Natural killer cell (primary cell): ENCODE data around the gene WDR3. TPM values are rescaled to one million over a fixed set of nuclear protein-coding genes. Genes with fewer than 3 reads are reported as not detected.

Source experiments
- ATAC-seq, 3 donors: fragments of 150-1000 bp in 2 of 3; fragments of 200-7000 bp in 1 of 3; cut with Tn5 transposase; 1 replicate in 1 of 3; 2 replicates in 2 of 3; pipeline ENCODE4 v1.10.0; 2021; ENCODE audit warnings: mild to moderate bottlenecking in 2 of 3, moderate library complexity in 2 of 3
- DNase-seq, 2 donors: peaks; one replicate each; pipeline versions ENCODE4 v3.0.0 to v3.0.0-alpha.2; 2013 to 2021; ENCODE audit warnings: mixed read lengths in 1 of 2
- H3K27ac ChIP-seq: one replicate; pipeline ENCODE4 v1.5.1; 2013; ENCODE audit warnings: mild to moderate bottlenecking, low read length
- H3K27me3 ChIP-seq: one replicate; pipeline ENCODE4 v1.6.1; 2013; ENCODE audit warnings: low read length; ENCODE audit not compliant: control insufficient read depth, insufficient read depth
- H3K36me3 ChIP-seq: one replicate; pipeline ENCODE4 v1.6.1; 2013; ENCODE audit warnings: low read length; ENCODE audit not compliant: control insufficient read depth, insufficient read depth
- H3K4me1 ChIP-seq: one replicate; pipeline ENCODE4 v1.6.1; 2013; ENCODE audit warnings: low read length; ENCODE audit not compliant: control insufficient read depth, insufficient read depth
- H3K4me3 ChIP-seq: one replicate; pipeline ENCODE4 v1.5.1; 2013; ENCODE audit warnings: low read length
- H3K9me3 ChIP-seq: one replicate; pipeline ENCODE4 v1.6.1; 2013; ENCODE audit warnings: low read length; ENCODE audit not compliant: control insufficient read depth, insufficient read depth
- H3K27ac Mint-ChIP-seq, 2 donors: one replicate each; pipeline ENCODE4 v1.8.0; 2022; ENCODE audit warnings: mild to moderate bottlenecking in 2 of 2, mixed read lengths in 2 of 2, moderate library complexity in 1 of 2
- H3K27me3 Mint-ChIP-seq, 2 donors: one replicate each; pipeline ENCODE4 v1.8.0; 2022; ENCODE audit warnings: low read depth in 2 of 2, mixed read lengths in 2 of 2
- H3K36me3 Mint-ChIP-seq: one replicate; pipeline ENCODE4 v1.8.0; 2022; ENCODE audit warnings: mixed read lengths
- H3K4me1 Mint-ChIP-seq, 2 donors: one replicate each; pipeline ENCODE4 v1.8.0; 2022; ENCODE audit warnings: mixed read lengths in 2 of 2
- H3K4me3 Mint-ChIP-seq: one replicate; pipeline ENCODE4 v1.8.0; 2022; ENCODE audit warnings: mild to moderate bottlenecking, moderate library complexity, mixed read lengths
- H3K9me3 Mint-ChIP-seq, 2 donors: one replicate each; pipeline ENCODE4 v1.8.0; 2022; ENCODE audit warnings: mixed read lengths in 2 of 2
- WGBS: methylation state at CpG from one replicate; pipeline ENCODE4 v1.1.7; 2013; ENCODE audit warnings: missing lambda C conversion rate; ENCODE audit not compliant: insufficient coverage; 5-methylcytosine and 5-hydroxymethylcytosine counted together
- intact Hi-C: fragments of 100-400 bp; cut with micrococcal nuclease; formaldehyde crosslinking; loops from one replicate; pipeline ENCODE4 v1.14.2; 2022
- total RNA-seq, 4 donors: library from RNA; stranded (reverse); fragments of 120-200 nt in 1 of 4; gene quantifications; one replicate each; pipeline versions ENCODE4 v1.2.3 to v1.2.4, GENCODE V29; 2013 to 2022
- TF ChIP-seq, protein P1 (sequence below): fragments of 200-600 bp; IDR thresholded peaks from one replicate; pipeline ENCODE4 v1.8.0; 2022; ENCODE audit warnings: antibody characterized with exemption

Gene WDR3
- total RNA-seq, 3 donors from 2014 or later (not counting 1 experiment from before 2014, with no cell fraction given): 7.2 to 13.0 (median 8.3) TPM

DNA sequence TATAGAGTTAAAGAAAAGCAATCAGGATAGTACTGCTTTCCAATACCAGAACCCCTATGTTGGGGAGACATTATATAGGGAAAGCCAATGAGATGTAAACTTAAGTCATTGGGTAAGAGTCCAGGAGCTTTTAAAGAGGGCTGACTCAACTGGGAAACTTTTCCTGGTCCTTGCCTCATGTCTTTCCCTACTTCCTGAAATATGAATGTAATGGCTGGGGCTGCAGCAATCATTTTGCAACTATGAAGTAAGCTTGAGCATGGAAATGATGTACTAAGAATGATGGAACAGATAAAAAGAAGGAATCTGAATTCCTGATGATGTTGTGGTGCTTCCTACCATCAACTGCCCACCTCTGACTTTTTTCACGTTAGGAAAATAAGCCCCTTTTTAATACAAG is 55.7 kb downstream of the WDR3 start:
- no peak overlapping the region for H3K4me3 ChIP-seq
- no peak for DNase-seq
- Mint-ChIP-seq H3K27ac (no peak overlapping the region), H3K4me1 (no peaks in the 10 kb centered on the region), H3K9me3 (peaks cover 0 to 2% of the 10 kb centered on the region in 2 donors), H3K4me3 (no peak overlapping the region), H3K36me3 (no peaks in the 10 kb centered on the region), H3K27me3 (peaks cover 8 to 24% of the 10 kb centered on the region in 2 donors)
- TF ChIP-seq, protein P1, sequence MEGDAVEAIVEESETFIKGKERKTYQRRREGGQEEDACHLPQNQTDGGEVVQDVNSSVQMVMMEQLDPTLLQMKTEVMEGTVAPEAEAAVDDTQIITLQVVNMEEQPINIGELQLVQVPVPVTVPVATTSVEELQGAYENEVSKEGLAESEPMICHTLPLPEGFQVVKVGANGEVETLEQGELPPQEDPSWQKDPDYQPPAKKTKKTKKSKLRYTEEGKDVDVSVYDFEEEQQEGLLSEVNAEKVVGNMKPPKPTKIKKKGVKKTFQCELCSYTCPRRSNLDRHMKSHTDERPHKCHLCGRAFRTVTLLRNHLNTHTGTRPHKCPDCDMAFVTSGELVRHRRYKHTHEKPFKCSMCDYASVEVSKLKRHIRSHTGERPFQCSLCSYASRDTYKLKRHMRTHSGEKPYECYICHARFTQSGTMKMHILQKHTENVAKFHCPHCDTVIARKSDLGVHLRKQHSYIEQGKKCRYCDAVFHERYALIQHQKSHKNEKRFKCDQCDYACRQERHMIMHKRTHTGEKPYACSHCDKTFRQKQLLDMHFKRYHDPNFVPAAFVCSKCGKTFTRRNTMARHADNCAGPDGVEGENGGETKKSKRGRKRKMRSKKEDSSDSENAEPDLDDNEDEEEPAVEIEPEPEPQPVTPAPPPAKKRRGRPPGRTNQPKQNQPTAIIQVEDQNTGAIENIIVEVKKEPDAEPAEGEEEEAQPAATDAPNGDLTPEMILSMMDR: no peak
- no peaks in the 10 kb centered on the region for H3K9me3 ChIP-seq
- ATAC-seq: no peak
- WGBS: no CpG with 5 or more reads among the region's 1 CpG
- no peak overlapping the region for H3K27ac ChIP-seq
- intact Hi-C loops: no loop called here
- H3K4me1 ChIP-seq: no peaks in the 10 kb centered on the region
- H3K27me3 ChIP-seq: no peaks in the 10 kb centered on the region
- H3K36me3 ChIP-seq: no peaks in the 10 kb centered on the region

DNA sequence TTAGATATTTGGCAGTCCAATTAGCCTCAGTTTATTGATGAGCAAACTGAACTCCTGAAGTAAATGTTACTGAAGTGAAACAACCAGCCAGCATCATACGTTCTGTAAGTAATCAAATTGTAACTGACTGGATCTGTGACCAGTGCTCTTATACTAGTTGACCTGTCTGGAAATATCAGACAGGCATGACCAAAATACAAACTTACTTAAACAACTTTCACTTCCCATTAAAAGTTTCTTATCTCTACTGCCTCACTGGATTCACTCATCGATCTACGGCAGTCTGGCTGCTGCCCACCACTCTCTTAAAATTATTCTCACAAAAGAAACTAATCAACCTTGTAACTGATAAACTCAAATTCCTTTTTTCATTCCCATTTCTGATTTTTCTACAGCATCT is 56.4 kb downstream of the WDR3 start:
- intact Hi-C loops: no loop called here
- Histone ChIP-seq H3K4me3 (no peak overlapping the region), H3K27ac (no peak overlapping the region), H3K27me3 (no peaks in the 10 kb centered on the region), H3K4me1 (no peaks in the 10 kb centered on the region), H3K36me3 (no peaks in the 10 kb centered on the region), H3K9me3 (no peaks in the 10 kb centered on the region)
- TF ChIP-seq, protein P1: no peak
- H3K4me3 Mint-ChIP-seq: no peak overlapping the region
- no peaks in the 10 kb centered on the region for H3K4me1 Mint-ChIP-seq
- H3K27ac Mint-ChIP-seq: no peak overlapping the region
- H3K27me3 Mint-ChIP-seq: peaks cover 8 to 24% of the 10 kb centered on the region in 2 donors
- peaks cover 0 to 2% of the 10 kb centered on the region in 2 donors for H3K9me3 Mint-ChIP-seq
- ATAC-seq (no peak), DNase-seq (no peak)
- H3K36me3 Mint-ChIP-seq: no peaks in the 10 kb centered on the region
- 80% methylated on average over 3 of the region's 3 CpGs for WGBS

DNA sequence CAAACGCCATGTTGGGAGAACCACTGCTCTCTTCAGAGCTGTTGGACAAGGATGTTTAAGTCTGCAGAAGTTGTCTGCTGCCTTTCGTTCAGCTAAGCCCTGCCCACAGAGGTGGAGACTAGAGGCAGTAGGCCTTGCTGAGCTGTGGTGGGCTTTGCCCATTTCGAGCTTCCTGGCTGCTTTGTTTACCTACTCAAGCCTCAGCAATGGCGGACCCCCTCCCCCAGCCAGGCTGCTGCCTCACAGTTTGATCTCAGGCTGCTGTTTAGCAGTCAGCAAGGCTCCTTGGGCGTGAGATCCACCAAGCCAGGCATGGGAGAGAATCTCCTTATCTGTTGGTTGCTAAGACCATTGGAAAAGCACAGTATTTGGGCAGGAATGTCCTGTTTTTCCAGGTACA is 74.8 kb downstream of the WDR3 start:
- intact Hi-C loops: no loop called here
- H3K36me3 ChIP-seq: no peaks in the 10 kb centered on the region
- H3K27ac ChIP-seq: no peak overlapping the region
- DNase-seq: no peak
- H3K4me3 ChIP-seq: no peak overlapping the region
- Mint-ChIP-seq H3K27ac (no peak overlapping the region), H3K27me3 (peaks cover 0 to 8% of the 10 kb centered on the region in 2 donors), H3K4me3 (no peak overlapping the region), H3K4me1 (no peaks in the 10 kb centered on the region), H3K9me3 (peaks cover 5 to 6% of the 10 kb centered on the region in 2 donors), H3K36me3 (no peaks in the 10 kb centered on the region)
- no peaks in the 10 kb centered on the region for H3K4me1 ChIP-seq
- H3K9me3 ChIP-seq: no peaks in the 10 kb centered on the region
- TF ChIP-seq, protein P1: no peak
- H3K27me3 ChIP-seq: no peaks in the 10 kb centered on the region
- no peak for ATAC-seq
- WGBS: 76% methylated on average over 5 of the region's 5 CpGs

DNA sequence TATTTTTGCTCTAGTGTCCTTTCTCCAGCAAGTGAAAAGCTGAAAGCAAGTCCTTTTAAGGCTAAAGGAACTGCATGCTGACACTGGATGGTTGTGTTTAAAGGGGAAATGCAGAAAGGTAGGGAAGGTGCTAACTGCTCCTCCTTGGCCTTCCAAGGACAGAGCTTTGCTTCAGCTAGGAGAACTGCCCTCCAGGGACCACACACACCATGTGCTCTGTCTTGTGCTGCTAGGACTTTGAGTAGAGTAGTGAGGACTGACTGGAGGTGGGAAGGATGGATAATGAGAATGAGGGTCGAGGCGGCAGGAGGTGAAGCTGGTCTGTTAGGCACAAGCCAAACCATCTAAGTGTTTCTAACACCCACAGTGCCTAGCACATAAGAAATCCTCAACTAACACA is 77.9 kb downstream of the WDR3 start:
- Histone ChIP-seq H3K4me1 (no peaks in the 10 kb centered on the region), H3K36me3 (no peaks in the 10 kb centered on the region), H3K27ac (no peak overlapping the region), H3K4me3 (no peak overlapping the region), H3K9me3 (no peaks in the 10 kb centered on the region), H3K27me3 (no peaks in the 10 kb centered on the region)
- DNase-seq (no peak), ATAC-seq (no peak)
- H3K27me3 Mint-ChIP-seq: peaks cover 0 to 10% of the 10 kb centered on the region in 2 donors
- no peak overlapping the region for H3K27ac Mint-ChIP-seq
- peaks cover 2% of the 10 kb centered on the region in 2 donors for H3K9me3 Mint-ChIP-seq
- H3K4me1 Mint-ChIP-seq: no peaks in the 10 kb centered on the region
- 92% methylated on average over 2 of the region's 2 CpGs for whole genome bisulfite sequencing
- intact Hi-C loops: no loop called here
- no peaks in the 10 kb centered on the region for H3K36me3 Mint-ChIP-seq
- TF ChIP-seq, protein P1: no peak
- no peak overlapping the region for H3K4me3 Mint-ChIP-seq
